HCT116 (cell line): ENCODE measurements around the gene NFKB1.

ENCODE experiments used
- CBX3 ChIP-seq: IDR thresholded peaks from 2 replicates; pipeline ENCODE4 v1.6.1; 2012; ENCODE audit warnings: low read depth
- EZH2 ChIP-seq: fragments of 200-600 bp; sonication (generic); IDR thresholded peaks from 2 replicates; pipeline ENCODE4 v1.6.1; 2017; ENCODE audit warnings: antibody characterized with exemption, mixed run types
- POLR2A ChIP-seq: IDR thresholded peaks from 2 replicates; pipeline ENCODE4 v1.7.0; 2011; ENCODE audit warnings: borderline replicate concordance; ENCODE audit not compliant: insufficient read depth, insufficient read length; ENCODE audit errors: extremely low read depth
- TF ChIP-seq, protein P1 (sequence below), 3 experiments: fragments of 200-600 bp in 1 of 3; sonication (generic) in 1 of 3; IDR thresholded peaks in 2 of 3; conservative IDR thresholded peaks in 1 of 3; 2 replicates each; pipeline ENCODE4 v1.5.1; 2012 to 2017; ENCODE audit warnings: low read depth in 2 of 3, low read length in 2 of 3, antibody characterized with exemption in 1 of 3, borderline replicate concordance in 1 of 3, control low read depth in 1 of 3, mild to moderate bottlenecking in 1 of 3, mixed read lengths in 1 of 3, mixed run types in 1 of 3, moderate library complexity in 1 of 3; ENCODE audit not compliant: insufficient read depth in 1 of 3

DNA sequence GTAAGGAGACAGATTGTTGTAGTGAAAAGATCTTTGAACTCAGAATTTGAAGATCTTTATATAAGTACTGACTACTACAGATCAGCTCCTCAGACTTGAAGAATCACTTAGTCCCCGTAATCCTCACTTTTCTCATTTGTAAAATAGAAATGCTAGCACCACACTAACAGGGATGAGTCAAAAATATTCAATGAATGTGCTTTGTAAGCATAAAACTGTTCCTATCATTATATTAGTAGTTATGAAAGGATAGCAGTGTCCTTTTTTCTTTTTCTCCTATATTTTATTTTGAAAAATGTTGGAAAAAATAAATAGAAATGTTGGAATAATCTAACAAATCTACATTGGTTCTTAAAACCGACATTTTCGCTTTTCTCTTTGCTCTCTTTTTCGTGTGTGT is 25.4 kb downstream of the NFKB1 start:
- no peak for TF ChIP-seq POLR2A
- TF ChIP-seq CBX3, result no peak
- TF ChIP-seq, protein P1, sequence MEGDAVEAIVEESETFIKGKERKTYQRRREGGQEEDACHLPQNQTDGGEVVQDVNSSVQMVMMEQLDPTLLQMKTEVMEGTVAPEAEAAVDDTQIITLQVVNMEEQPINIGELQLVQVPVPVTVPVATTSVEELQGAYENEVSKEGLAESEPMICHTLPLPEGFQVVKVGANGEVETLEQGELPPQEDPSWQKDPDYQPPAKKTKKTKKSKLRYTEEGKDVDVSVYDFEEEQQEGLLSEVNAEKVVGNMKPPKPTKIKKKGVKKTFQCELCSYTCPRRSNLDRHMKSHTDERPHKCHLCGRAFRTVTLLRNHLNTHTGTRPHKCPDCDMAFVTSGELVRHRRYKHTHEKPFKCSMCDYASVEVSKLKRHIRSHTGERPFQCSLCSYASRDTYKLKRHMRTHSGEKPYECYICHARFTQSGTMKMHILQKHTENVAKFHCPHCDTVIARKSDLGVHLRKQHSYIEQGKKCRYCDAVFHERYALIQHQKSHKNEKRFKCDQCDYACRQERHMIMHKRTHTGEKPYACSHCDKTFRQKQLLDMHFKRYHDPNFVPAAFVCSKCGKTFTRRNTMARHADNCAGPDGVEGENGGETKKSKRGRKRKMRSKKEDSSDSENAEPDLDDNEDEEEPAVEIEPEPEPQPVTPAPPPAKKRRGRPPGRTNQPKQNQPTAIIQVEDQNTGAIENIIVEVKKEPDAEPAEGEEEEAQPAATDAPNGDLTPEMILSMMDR (IDR thresholded peaks at IDR 0.05 in 2 of 3, conservative IDR thresholded peaks at IDR 0.05 in 1 of 3; ENCODE audit: borderline replicate concordance in 1 of 3, insufficient read depth in 1 of 3, low read depth in 2 of 3, low read length in 2 of 3), result no peak
- no peak for TF ChIP-seq EZH2
